Stomach (tissue), 9 donors: Measurements from ENCODE around the gene AGFG1. TPM values are rescaled to one million over a fixed set of nuclear protein-coding genes. Genes with fewer than 3 reads are reported as not detected.

Experiments used
- DNase-seq, 2 donors: peaks; one replicate each; pipeline versions ENCODE4 v3.0.0 to v3.0.0-alpha.2; 2013 to 2019
- H3K27ac ChIP-seq, 5 donors: fragments of 200-600 bp in 4 of 5; sonication (generic) in 4 of 5; one replicate each; pipeline ENCODE4 v1.5.1; 2013 to 2019; ENCODE audit warnings: mild to moderate bottlenecking in 1 of 5, moderate library complexity in 1 of 5
- H3K27me3 ChIP-seq, 3 donors: fragments of 200-600 bp; sonication (generic); one replicate each; pipeline ENCODE4 v1.5.1; 2017 to 2019; ENCODE audit warnings: mixed run types in 1 of 3
- H3K36me3 ChIP-seq, 4 donors: fragments of 200-600 bp; sonication (generic); 1 replicate in 3 of 4; 2 replicates in 1 of 4; pipeline ENCODE4 v1.5.1; 2016 to 2019
- H3K4me1 ChIP-seq, 4 donors: fragments of 200-600 bp; sonication (generic); one replicate each; pipeline ENCODE4 v1.5.1; 2016 to 2019
- H3K4me3 ChIP-seq, 4 donors: fragments of 200-600 bp; sonication (generic) in 3 of 4; one replicate each; pipeline ENCODE4 v1.5.1; 2016 to 2019; ENCODE audit warnings: mild to moderate bottlenecking in 1 of 4
- H3K9me3 ChIP-seq, 4 donors: fragments of 200-600 bp; sonication (generic); one replicate each; pipeline ENCODE4 v1.5.1; 2016 to 2019
- CTCF ChIP-seq, 7 experiments: fragments of 450-650 bp in 4 of 7; fragments of 200-600 bp in 3 of 7; sonication (generic) in 3 of 7; IDR thresholded peaks; one replicate each; pipeline ENCODE4 v1.5.1; 2016 to 2019; ENCODE audit warnings: antibody characterized with exemption in 7 of 7, control low read depth in 2 of 7, mild to moderate bottlenecking in 1 of 7
- EP300 ChIP-seq: sonication (generic); formaldehyde crosslinking; IDR thresholded peaks from one replicate; pipeline ENCODE4 v1.6.1; 2017; ENCODE audit warnings: antibody characterized with exemption
- POLR2A ChIP-seq, 4 donors: fragments of 450-650 bp; IDR thresholded peaks; one replicate each; pipeline ENCODE4 v1.6.1; 2016; ENCODE audit warnings: antibody characterized with exemption in 4 of 4, control low read depth in 2 of 4, mild to moderate bottlenecking in 1 of 4, moderate library complexity in 1 of 4
- POLR2AphosphoS5 ChIP-seq, 3 donors: sonication (generic); formaldehyde crosslinking; IDR thresholded peaks; one replicate each; pipeline ENCODE4 v1.6.1; 2016; ENCODE audit warnings: antibody characterized with exemption in 3 of 3
- WGBS, 5 donors: extraction: QIAGEN DNeasy Blood & Tissue Kit in 3 of 5; methylation state at CpG; one replicate each; pipeline versions ENCODE4 v1.1.5 to v1.1.7; 2013 to 2018; 5-methylcytosine and 5-hydroxymethylcytosine counted together
- intact Hi-C: fragments of 100-400 bp; cut with DNase I; formaldehyde crosslinking; loops from one replicate; pipeline ENCODE4 v1.15.1; 2023; ENCODE audit warnings: low total_unique reads
- polyA plus RNA-seq, 3 donors: library from polyadenylated mRNA; stranded (reverse); fragments of 200-250 nt; gene quantifications; one replicate each; pipeline ENCODE4 v1.2.3, GENCODE V29; 2013
- total RNA-seq, 5 donors: library from RNA; depleted of rRNA; stranded (reverse); fragments of >200 nt; gene quantifications; one replicate each; pipeline versions ENCODE4 v1.1.0 to v1.2.3, GENCODE V29; 2014 to 2016
- donor health status: healthy with polysubstance abuse.
- donor health status: Bipolar disorder and iron deficiency.
- donor health status: healthy.

The AGFG1 gene
- total and polyA plus RNA-seq, 8 donors: 16.1 to 119 (median 35.7) TPM

- WGBS, 5 donors: 64 to 82% (median 76%) methylated on average over 2 of the region's 2 CpGs
- H3K36me3 ChIP-seq: peaks cover 0 to 3% (median 0%) of the 10 kb centered on the region in 4 donors
- no peak overlapping the region for H3K4me3 ChIP-seq
- H3K27ac ChIP-seq: no peak overlapping the region
- no peak for DNase-seq
- TF ChIP-seq POLR2A (IDR thresholded peaks at IDR 0.05) (no peak), POLR2AphosphoS5 (IDR thresholded peaks at IDR 0.05) (no peak), EP300 (no peak), CTCF (IDR thresholded peaks at IDR 0.05) (no peak)
- H3K27me3 ChIP-seq: no peaks in the 10 kb centered on the region
- intact Hi-C loops: no loop called here
- peaks cover 14 to 81% (median 46%) of the 10 kb centered on the region in 4 donors for H3K4me1 ChIP-seq
- H3K9me3 ChIP-seq: no peaks in the 10 kb centered on the region
Observed at GRCh38 chr2:227480528-227480927, 8.6 kb downstream of the AGFG1 start.

DNA sequence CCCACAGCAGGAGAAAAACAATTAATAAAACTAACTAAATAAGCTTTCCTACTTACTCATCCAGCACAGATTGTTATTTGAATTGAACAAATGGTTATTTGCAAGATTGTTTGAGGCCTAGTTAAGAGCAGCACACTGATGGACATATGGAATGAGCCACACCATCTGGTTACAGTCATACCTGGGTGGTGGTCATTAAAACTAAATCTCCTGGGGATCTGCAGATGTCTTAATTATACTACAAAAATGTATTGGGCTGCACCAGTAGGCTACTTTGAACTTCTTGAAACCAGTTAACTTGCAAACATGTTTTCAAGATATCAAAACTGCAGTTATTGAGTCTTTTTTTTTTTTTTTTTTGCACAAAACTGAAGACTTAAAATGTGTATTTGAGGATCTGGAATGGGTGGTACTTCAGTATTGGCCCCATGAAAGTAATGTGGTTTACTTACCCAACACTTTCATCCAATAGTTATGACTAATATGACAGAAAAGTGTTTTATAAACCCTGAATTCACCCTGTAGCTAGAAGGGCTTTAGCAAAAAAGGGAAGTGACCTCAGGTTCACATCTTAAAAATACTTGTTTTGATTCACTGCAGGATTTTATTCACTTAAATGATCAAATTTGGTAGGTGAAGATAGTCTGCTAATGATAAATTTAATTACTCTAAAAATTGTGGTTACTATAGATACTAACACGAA, 10.8 kb downstream of the AGFG1 start:
- 46 to 81% (median 77%) methylated on average over 1 of the region's 1 CpG for WGBS, 5 donors
- Histone ChIP-seq H3K4me1 (peaks cover 12 to 73% (median 38%) of the 10 kb centered on the region in 4 donors), H3K36me3 (no peaks in the 10 kb centered on the region), H3K27ac (no peak overlapping the region), H3K4me3 (no peak overlapping the region), H3K27me3 (no peaks in the 10 kb centered on the region), H3K9me3 (no peaks in the 10 kb centered on the region)
- DNase-seq: no peak
- TF ChIP-seq EP300: no peak
- TF ChIP-seq POLR2AphosphoS5 (IDR thresholded peaks at IDR 0.05): no peak
- TF ChIP-seq POLR2A (IDR thresholded peaks at IDR 0.05): no peak
- TF ChIP-seq CTCF (IDR thresholded peaks at IDR 0.05): no peak
- intact Hi-C loops: no loop called here

DNA sequence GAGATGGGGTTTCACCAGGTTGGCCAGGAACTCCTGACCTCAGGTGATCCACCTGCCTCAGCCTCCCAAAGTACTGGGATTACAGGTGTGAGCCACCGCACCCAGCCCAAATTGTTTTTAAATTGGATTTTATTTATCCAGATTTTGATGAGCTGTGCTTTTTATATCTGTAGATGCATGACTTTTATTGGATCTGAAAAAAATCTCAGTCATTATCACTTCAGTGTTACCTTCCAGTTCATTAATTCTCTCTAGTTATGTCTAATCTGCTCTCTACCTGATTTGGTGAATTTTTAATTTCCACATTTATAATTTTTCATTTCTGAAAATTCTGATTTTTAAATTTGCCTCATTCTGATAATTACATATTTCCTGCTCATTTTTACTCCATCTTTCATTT, 13.5 kb downstream of the AGFG1 start:
- no peak for DNase-seq
- TF ChIP-seq CTCF (IDR thresholded peaks at IDR 0.05): no peak
- no peak for TF ChIP-seq POLR2A (IDR thresholded peaks at IDR 0.05)
- TF ChIP-seq EP300: no peak
- TF ChIP-seq POLR2AphosphoS5 (IDR thresholded peaks at IDR 0.05): no peak
- Histone ChIP-seq H3K36me3 (no peaks in the 10 kb centered on the region), H3K9me3 (no peaks in the 10 kb centered on the region), H3K27ac (no peak overlapping the region), H3K27me3 (no peaks in the 10 kb centered on the region), H3K4me1 (peaks cover 4 to 72% (median 33%) of the 10 kb centered on the region in 4 donors), H3K4me3 (no peak overlapping the region)
- WGBS, 5 donors: 92 to 100% (median 97%) methylated on average over 1 of the region's 1 CpG
- intact Hi-C loops: no loop called here

DNA sequence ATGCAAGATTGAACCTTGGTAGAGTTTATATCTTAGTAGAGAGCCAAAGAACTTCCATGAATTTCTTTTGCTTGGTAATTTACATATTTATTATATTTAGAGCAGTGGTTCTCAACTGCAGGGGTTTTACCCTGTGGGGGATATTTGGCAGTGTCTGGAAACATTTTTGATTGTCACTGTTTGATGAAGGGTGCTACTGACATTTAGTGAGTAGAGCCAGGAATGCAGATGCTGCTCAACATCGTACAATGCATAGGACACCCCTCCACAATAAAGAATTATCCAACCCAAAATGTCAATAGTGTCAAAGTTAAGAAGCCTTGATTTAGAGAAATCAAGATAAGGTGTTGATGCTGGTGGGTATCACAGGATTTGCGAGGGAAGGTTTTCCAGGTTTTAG, 14.7 kb downstream of the AGFG1 start:
- intact Hi-C loops: no loop called here

More for the DNA sequence above, 14.7 kb downstream of the AGFG1 start:
- 83 to 97% (median 85%) methylated on average over 2 of the region's 2 CpGs for WGBS, 5 donors
- peaks cover 0 to 72% (median 29%) of the 10 kb centered on the region in 4 donors for H3K4me1 ChIP-seq
- no peaks in the 10 kb centered on the region for H3K9me3 ChIP-seq
- no peak overlapping the region for H3K27ac ChIP-seq
- H3K4me3 ChIP-seq: no peak overlapping the region
- no peak for DNase-seq
- no peaks in the 10 kb centered on the region for H3K27me3 ChIP-seq
- no peaks in the 10 kb centered on the region for H3K36me3 ChIP-seq
- TF ChIP-seq POLR2A (IDR thresholded peaks at IDR 0.05) (no peak), POLR2AphosphoS5 (IDR thresholded peaks at IDR 0.05) (no peak), EP300 (no peak), CTCF (IDR thresholded peaks at IDR 0.05) (no peak)
